Mucosa of descending colon (tissue), 3 donors: ENCODE measurements around the gene CDH19. TPM values are rescaled to one million over a fixed set of nuclear protein-coding genes. Genes with fewer than 3 reads are reported as not detected.
A peak's percentile ranks its signal among the peaks of the same experiment; 100 is the strongest.
"Not testable (repeated sequence)": the region's sequence is repeated elsewhere in the genome, so short reads cannot be mapped to it uniquely, and the experiment has no call there.

Source experiments
- ATAC-seq: fragments of 200-7000 bp; cut with Tn5 transposase; one replicate; pipeline ENCODE4 v1.9.1; 2020; ENCODE audit warnings: mild to moderate bottlenecking, moderate library complexity
- DNase-seq, 3 donors: peaks; one replicate each; pipeline ENCODE4 v3.0.0-alpha.2; 2020
- H3K36me3 ChIP-seq: fragments of 200-600 bp; one replicate; pipeline ENCODE4 v1.8.0; 2021; ENCODE audit warnings: low read depth, mild to moderate bottlenecking
- H3K4me1 ChIP-seq: fragments of 200-600 bp; one replicate; pipeline ENCODE4 v1.8.0; 2021; ENCODE audit warnings: low read depth, mild to moderate bottlenecking
- H3K4me3 ChIP-seq: fragments of 200-600 bp; one replicate; pipeline ENCODE4 v1.8.0; 2021; ENCODE audit warnings: mild to moderate bottlenecking
- H3K9me3 ChIP-seq: fragments of 200-600 bp; one replicate; pipeline ENCODE4 v1.8.0; 2021; ENCODE audit warnings: mild to moderate bottlenecking
- intact Hi-C, 2 donors: fragments of 100-400 bp; cut with DNase I in 1 of 2; cut with micrococcal nuclease in 1 of 2; formaldehyde crosslinking; loops; one replicate each; pipeline versions ENCODE4 v1.11.0 to v1.11.1; 2022; cut with DNase I, micrococcal nuclease
- total RNA-seq, 3 donors: library from RNA; stranded (reverse); fragmentation: NEBNext Ultra II Directional in 2 of 3; extraction: Animal tissue kit (Norgen Biotek cat#: 25700) in 2 of 3; gene quantifications; one replicate each; pipeline versions ENCODE4 v1.2.1 to v1.2.4, GENCODE V29; 2021 to 2023
- TF ChIP-seq, protein P1 (sequence below): fragments of 200-600 bp; IDR thresholded peaks from one replicate; pipeline ENCODE4 v1.8.0; 2022; ENCODE audit warnings: antibody characterized with exemption, mild to moderate bottlenecking
- donor health status: DM: no; HTN: no; CAD: no; lungs with moderate emphysema.
- donor health status: DM: no; HTN: no; CAD: no.
- donor health status: DM: no; HTN: yes; CAD: no.

The CDH19 gene
- total RNA-seq, 3 donors from 2014 or later = 0.78 to 22.2 (median 2.2) TPM

DNA sequence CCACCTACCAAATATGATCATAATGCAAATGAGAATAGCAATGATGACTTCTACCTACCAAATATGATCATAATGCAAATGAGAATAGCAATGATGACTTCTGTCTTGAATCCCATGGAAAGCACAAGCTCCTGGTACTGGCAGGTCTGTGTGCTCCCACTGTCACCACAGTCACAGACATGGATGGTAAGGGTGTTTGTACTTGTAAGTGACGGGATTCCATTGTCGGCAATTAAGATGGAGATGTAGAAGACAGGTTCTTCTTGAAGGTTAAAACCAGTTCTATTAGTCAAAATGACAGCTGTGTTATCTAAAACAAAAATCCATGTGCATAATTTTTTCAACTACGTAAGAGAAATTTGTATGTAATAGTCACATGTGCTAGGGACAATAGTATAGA is 95.0 kb downstream of the CDH19 start:
- Histone ChIP-seq H3K9me3 (no peaks in the 10 kb centered on the region), H3K36me3 (no peaks in the 10 kb centered on the region), H3K4me3 (no peak overlapping the region), H3K4me1 (no peaks in the 10 kb centered on the region)
- DNase-seq = no peak
- intact Hi-C loops = no loop called here
- no peak for ATAC-seq
- TF ChIP-seq, protein P1, sequence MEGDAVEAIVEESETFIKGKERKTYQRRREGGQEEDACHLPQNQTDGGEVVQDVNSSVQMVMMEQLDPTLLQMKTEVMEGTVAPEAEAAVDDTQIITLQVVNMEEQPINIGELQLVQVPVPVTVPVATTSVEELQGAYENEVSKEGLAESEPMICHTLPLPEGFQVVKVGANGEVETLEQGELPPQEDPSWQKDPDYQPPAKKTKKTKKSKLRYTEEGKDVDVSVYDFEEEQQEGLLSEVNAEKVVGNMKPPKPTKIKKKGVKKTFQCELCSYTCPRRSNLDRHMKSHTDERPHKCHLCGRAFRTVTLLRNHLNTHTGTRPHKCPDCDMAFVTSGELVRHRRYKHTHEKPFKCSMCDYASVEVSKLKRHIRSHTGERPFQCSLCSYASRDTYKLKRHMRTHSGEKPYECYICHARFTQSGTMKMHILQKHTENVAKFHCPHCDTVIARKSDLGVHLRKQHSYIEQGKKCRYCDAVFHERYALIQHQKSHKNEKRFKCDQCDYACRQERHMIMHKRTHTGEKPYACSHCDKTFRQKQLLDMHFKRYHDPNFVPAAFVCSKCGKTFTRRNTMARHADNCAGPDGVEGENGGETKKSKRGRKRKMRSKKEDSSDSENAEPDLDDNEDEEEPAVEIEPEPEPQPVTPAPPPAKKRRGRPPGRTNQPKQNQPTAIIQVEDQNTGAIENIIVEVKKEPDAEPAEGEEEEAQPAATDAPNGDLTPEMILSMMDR = no peak

DNA sequence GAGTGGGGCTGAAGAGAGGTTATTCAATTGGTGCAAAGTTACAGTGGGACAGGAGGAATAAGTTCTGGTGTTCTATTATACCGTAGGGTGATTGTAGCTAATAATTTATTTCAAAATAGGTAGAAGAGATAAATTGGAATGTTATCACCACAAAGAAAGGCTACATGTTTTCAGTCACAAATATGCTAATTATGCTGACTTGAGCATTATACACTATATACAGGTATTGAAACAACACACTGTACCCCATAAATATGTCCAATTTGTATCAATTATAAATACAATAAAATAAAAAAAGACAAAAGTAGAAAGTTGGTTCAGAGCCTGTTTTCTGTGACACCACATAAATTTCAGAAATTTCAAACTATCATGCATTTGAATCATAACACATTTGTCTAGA is 97.7 kb downstream of the CDH19 start:
- intact Hi-C loops = no loop called here
- no peaks in the 10 kb centered on the region for H3K36me3 ChIP-seq
- no peak for ATAC-seq
- no peaks in the 10 kb centered on the region for H3K9me3 ChIP-seq
- H3K4me1 ChIP-seq = no peaks in the 10 kb centered on the region
- H3K4me3 ChIP-seq = no peak overlapping the region
- no peak for DNase-seq
- TF ChIP-seq, protein P1 = no peak

DNA sequence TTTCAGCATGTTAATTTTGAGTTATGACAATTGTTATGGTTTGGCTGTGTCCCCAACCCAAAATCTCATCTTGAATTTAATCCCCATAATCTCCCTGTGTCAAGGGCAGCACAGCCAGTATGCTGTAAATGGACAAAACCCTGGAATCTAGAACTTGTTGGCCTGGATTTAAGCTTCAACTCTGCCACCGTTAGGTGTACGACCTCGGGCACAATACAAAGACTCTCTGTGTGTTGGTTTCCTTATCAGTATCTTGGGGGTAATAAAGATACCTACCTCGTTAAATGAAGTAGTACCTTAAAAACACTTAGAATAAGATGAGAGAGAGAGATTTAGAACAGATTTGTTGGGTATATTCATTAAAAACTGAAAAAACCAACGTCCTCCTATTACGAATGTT is 106.5 kb downstream of the CDH19 start:
- H3K4me1 ChIP-seq = no peaks in the 10 kb centered on the region
- H3K4me3 ChIP-seq = no peak overlapping the region
- H3K9me3 ChIP-seq = no peaks in the 10 kb centered on the region
- intact Hi-C loops = no loop called here
- TF ChIP-seq, protein P1 = no peak
- DNase-seq = no peak
- no peaks in the 10 kb centered on the region for H3K36me3 ChIP-seq
- ATAC-seq = peak; percentile 61

DNA sequence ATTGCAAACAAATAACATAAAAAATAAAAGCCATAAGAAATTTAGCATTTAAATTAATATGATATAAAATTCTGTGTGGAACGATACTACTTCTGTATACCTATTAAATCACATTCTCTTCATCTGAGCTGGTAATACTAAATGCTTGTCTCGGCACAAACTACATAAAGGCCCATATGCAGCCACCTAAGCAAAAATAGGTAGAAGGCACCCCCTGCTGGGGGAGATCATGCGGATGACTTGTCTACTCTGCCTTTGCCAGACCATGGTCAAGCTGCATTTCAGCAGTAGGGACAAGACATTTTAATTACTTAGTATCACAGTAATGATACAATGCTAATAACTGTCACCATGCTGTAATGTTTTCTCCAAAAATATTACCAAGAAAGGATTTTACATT is 108.0 kb downstream of the CDH19 start:
- Histone ChIP-seq H3K9me3 (no peaks in the 10 kb centered on the region), H3K4me3 (no peak overlapping the region), H3K4me1 (no peaks in the 10 kb centered on the region), H3K36me3 (no peaks in the 10 kb centered on the region)
- intact Hi-C loops = no loop called here
- ATAC-seq = peak; percentile 55
- TF ChIP-seq, protein P1 = no peak
- peak in 2 of 3 donors; percentile 37 to 77 for DNase-seq

DNA sequence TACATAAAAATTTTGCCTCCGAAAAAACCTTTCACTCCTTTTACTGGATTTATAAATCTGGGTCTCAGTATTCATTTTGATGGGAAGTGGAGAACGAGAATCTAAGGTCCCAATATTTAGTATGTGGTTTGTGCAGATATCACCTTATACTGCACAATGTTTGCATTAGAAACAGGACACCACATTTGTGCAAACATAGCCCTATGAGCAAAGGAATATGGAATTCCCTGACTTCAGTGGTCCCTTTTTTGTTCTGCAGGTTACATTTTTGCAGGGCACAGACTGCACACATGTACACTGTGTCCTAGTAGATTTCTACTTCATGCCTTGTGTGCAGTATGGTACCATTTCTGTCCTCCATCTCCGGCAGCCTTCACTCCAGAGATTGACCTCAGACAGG is 130.0 kb downstream of the CDH19 start:
- TF ChIP-seq, protein P1 = no peak
- intact Hi-C loops = no loop called here
- DNase-seq (no peak), ATAC-seq (no peak)
- Histone ChIP-seq H3K4me3 (no peak overlapping the region), H3K36me3 (no peaks in the 10 kb centered on the region), H3K9me3 (no peaks in the 10 kb centered on the region), H3K4me1 (no peaks in the 10 kb centered on the region)

DNA sequence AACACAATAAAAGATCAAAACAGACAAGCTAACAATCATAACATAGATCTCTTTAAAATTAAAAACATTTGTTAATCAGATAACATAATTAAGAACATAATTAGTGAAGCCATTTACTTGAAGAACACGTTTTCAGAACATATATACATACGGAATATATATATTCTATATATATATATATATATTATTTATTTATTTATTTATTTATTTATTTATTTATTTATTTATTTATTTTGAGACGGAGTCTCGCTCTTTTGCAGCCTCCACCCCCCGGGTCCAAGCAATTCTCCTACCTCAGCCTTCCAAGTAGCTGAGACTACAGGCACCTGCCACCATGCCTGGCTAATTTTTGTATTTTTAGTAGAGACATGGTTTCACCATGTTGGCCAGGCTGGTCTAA is 137.7 kb downstream of the CDH19 start:
- H3K4me1 ChIP-seq, DNase-seq, H3K4me3 ChIP-seq, H3K36me3 ChIP-seq, H3K9me3 ChIP-seq, intact Hi-C loops, ATAC-seq: not testable (repeated sequence)
